BLaER1 treated with 17β-estradiol and CSF1 and Interleukin-3, amounts not matched to agents 10 nM and 100 nM (cell line): ENCODE data around the gene PNPLA8.

Experiments
- H3K27ac ChIP-seq, 11 experiments: shearing (Covaris generic); formaldehyde crosslinking; 2 replicates each; pipeline ENCODE4 v1.8.1; 2022
- H3K27me3 ChIP-seq, 11 experiments: shearing (Covaris generic); formaldehyde crosslinking; 2 replicates each; pipeline ENCODE4 v1.8.1; 2022
- H3K36me3 ChIP-seq, 11 experiments: shearing (Covaris generic); formaldehyde crosslinking; 2 replicates each; pipeline ENCODE4 v1.8.1; 2022
- H3K4me1 ChIP-seq, 10 experiments: shearing (Covaris generic); formaldehyde crosslinking; 2 replicates each; pipeline ENCODE4 v1.8.1; 2022
- H3K4me2 ChIP-seq, 11 experiments: shearing (Covaris generic); formaldehyde crosslinking; 2 replicates each; pipeline ENCODE4 v1.8.1; 2022
- H3K4me3 ChIP-seq, 10 experiments: shearing (Covaris generic); formaldehyde crosslinking; 2 replicates each; pipeline ENCODE4 v1.8.1; 2022
- H3K9ac ChIP-seq, 11 experiments: shearing (Covaris generic); formaldehyde crosslinking; 2 replicates each; pipeline ENCODE4 v1.8.1; 2022
- H3K9me3 ChIP-seq, 11 experiments: shearing (Covaris generic); formaldehyde crosslinking; replicated peaks in 1 of 11; 2 replicates each; pipeline ENCODE4 v1.8.1; 2022
- H4K20me1 ChIP-seq, 11 experiments: shearing (Covaris generic); formaldehyde crosslinking; 2 replicates each; pipeline ENCODE4 v1.8.1; 2022
- Cebpa-rat ChIP-seq, 11 experiments: shearing (Covaris generic); IDR thresholded peaks; 2 replicates each; pipeline ENCODE4 v1.8.1; 2022

Gene PNPLA8

DNA sequence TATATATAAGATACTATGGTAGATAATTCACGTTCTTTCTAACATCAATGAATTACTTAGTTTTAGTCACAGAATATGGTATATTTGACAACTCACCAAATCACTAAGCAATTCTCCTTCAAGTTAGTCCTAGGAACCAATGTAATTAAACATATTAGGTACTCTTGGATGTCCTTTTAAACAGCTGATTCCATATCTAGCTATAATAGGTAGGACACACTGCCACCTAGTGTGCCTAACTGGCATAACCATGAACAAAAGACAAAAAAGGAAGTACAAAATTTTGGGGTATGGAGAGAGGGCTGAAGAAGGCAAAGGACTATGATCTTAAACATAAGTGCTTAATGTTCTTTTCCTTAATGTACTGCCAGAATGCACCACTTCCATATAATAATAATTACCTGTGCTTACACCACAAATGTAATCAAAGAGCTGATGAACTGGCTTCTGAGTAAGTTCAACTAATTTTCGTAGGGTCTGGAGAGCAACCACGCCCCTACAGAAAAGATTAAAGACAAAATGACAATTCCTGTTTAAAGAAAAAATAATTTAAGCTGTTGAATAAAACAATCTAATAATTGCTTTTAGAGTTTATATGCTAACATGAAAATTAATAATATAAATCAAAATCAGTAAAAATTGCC lies 28.7 kb downstream of the PNPLA8 start:
- H3K9me3 ChIP-seq = peaks cover 0 to 17% (median 0%) of the 10 kb centered on the region in 11 experiments; a peak in 5 of 22 replicates
- peaks cover 0 to 29% (median 11%) of the 10 kb centered on the region in 10 experiments; a peak in 12 of 20 replicates for H3K4me1 ChIP-seq
- H3K4me2 ChIP-seq = no peak overlapping the region
- peaks cover 24 to 84% (median 39%) of the 10 kb centered on the region in 11 experiments for H3K36me3 ChIP-seq
- no peak overlapping the region for H3K9ac ChIP-seq
- no peak overlapping the region for H3K4me3 ChIP-seq
- TF ChIP-seq Cebpa-rat (IDR thresholded peaks at IDR 0.05) = no peak
- no peaks in the 10 kb centered on the region for H3K27me3 ChIP-seq
- H3K27ac ChIP-seq = no peak overlapping the region
- no peaks in the 10 kb centered on the region; a peak in 1 of 22 replicates for H4K20me1 ChIP-seq

DNA sequence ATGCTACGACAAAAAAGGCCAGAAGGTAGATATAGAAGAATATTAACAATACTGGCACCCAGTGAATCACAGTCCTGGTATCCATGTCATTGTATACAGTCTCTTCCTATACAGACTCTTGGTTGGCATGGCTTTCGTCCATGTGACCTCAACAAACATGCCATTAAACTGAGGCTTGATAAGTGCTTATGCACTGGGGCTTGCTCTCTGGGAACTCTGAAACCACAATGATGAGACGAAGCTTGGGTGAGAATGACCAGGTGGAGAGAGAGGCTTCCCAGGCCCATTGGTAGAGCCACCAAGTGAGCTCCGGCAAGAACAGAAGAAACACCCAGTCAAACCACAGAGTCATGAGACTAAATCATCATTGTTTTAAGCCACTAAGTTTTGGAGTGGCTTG lies 33.2 kb downstream of the PNPLA8 start:
- H3K27ac ChIP-seq = no peak overlapping the region
- no peak overlapping the region for H3K4me2 ChIP-seq
- peaks cover 0 to 7% (median 0%) of the 10 kb centered on the region in 10 experiments; a peak in 1 of 20 replicates for H3K4me1 ChIP-seq
- H3K9ac ChIP-seq = no peak overlapping the region
- no peak for TF ChIP-seq Cebpa-rat (IDR thresholded peaks at IDR 0.05)
- no peaks in the 10 kb centered on the region for H3K27me3 ChIP-seq
- H4K20me1 ChIP-seq = peaks cover 0 to 12% (median 0%) of the 10 kb centered on the region in 11 experiments; a peak in 1 of 22 replicates
- no peak overlapping the region for H3K4me3 ChIP-seq
- no peaks in the 10 kb centered on the region for H3K9me3 ChIP-seq
- H3K36me3 ChIP-seq = peaks cover 15 to 84% (median 39%) of the 10 kb centered on the region in 11 experiments

DNA sequence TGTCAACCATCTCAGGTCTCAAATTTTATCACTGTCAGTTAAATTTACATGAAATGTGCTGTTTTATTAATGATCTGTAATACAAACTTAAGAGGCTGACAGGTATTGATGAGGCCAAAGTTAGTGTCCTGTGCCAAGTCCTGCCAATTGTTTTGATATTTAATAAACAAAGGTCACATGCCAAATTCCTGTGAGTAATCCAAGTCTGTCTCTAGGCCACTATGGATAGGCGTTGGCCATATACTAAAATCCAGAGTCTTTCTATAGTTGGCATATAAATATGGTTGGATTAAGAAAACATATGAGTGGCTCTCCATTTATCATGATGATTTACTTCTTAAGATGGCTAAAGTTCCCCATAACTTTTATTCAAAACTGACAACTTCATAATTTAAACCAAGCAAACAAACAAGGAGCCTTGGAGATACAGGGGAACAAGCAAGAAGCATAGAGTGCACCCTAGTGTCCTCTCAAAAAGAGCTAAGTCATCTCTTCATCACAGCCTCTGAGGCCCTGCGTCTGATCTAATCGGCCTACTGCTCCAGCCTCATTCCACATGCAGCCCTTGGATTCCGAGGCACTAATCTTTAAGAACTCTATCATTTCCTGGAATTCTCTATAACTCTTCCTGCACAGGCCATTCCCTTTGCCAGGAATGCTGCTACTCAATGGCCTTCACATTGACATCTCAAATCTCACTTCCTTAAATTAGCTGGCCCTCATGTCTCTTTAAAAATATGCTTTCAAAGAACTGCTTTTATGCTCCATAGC lies 37.0 kb downstream of the PNPLA8 start:
- Histone ChIP-seq H3K9me3 (no peaks in the 10 kb centered on the region), H3K36me3 (peaks cover 9 to 82% (median 38%) of the 10 kb centered on the region in 11 experiments; a peak in 19 of 22 replicates), H3K4me1 (peaks cover 0 to 19% (median 0%) of the 10 kb centered on the region in 10 experiments; a peak in 2 of 20 replicates), H3K27ac (no peak overlapping the region), H3K9ac (no peak overlapping the region), H3K27me3 (no peaks in the 10 kb centered on the region), H3K4me3 (no peak overlapping the region), H4K20me1 (peaks cover 0 to 12% (median 0%) of the 10 kb centered on the region in 11 experiments; a peak in 1 of 22 replicates), H3K4me2 (no peak overlapping the region)
- TF ChIP-seq Cebpa-rat (IDR thresholded peaks at IDR 0.05) = no peak

DNA sequence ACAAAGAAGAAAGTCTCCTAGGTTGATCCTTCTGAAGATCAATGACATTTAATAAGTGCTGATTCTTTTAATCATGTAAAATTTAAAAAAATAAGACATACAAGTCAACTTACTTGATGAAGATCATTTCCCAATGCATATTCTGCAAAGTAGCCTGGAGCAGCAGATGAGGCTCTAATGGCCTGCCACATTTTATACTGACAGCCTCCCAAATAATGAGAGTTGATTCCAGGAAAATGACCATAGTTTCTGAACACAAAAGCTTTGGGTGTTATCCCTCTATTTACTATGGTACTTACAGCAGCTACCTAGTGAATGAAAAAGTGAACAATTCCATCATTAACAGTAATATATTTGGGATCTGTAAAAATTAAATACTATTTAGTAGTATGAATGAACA lies 38.3 kb downstream of the PNPLA8 start:
- no peak for TF ChIP-seq Cebpa-rat (IDR thresholded peaks at IDR 0.05)
- Histone ChIP-seq H3K27me3 (no peaks in the 10 kb centered on the region), H3K4me2 (no peak overlapping the region), H4K20me1 (peaks cover 0 to 12% (median 0%) of the 10 kb centered on the region in 11 experiments; a peak in 1 of 22 replicates), H3K27ac (0 out of 22 replicates have a peak overlapping the region, but pooled peaks of 1 of the 11 experiments have one; percentile 10), H3K4me3 (no peak overlapping the region), H3K9me3 (no peaks in the 10 kb centered on the region), H3K4me1 (peaks cover 0 to 19% (median 0%) of the 10 kb centered on the region in 10 experiments; a peak in 2 of 20 replicates), H3K9ac (no peak overlapping the region), H3K36me3 (peaks cover 5 to 84% (median 47%) of the 10 kb centered on the region in 11 experiments; a peak in 19 of 22 replicates)

DNA sequence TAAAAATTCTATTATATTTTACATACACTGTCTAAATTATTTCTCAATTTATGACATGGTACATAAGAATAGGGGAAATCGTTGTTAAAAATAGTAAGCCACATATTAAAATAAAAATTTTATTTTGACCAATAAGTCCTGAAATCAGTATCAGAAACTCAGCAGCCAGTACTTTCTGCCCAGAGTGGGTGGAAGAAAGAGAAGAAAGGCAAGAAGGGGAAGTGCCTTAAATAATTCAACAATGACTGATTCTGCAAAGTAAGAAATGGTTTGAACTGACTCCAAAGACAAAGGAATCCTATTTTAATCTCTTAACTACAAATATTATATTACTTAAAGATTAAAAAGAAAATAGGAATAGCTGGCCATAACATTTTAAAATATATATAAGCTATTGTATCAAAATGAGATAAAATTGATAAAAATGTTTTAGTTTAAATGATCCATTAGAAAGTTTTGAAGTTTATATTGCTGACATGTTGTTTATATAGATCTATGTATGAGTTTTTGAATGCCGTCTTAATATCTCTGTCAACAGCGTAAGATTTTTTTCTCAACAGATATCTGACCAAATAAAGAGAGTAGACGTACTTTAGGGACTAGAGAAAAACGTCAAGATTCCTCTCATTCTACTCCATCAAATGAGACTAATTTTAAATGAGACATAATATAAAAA lies 39.5 kb downstream of the PNPLA8 start:
- peaks cover 0 to 19% (median 0%) of the 10 kb centered on the region in 10 experiments; a peak in 2 of 20 replicates for H3K4me1 ChIP-seq
- no peak overlapping the region for H3K4me2 ChIP-seq
- H3K36me3 ChIP-seq = peaks cover 4 to 89% (median 49%) of the 10 kb centered on the region in 11 experiments; a peak in 19 of 22 replicates
- H3K9ac ChIP-seq = no peak overlapping the region
- no peak for TF ChIP-seq Cebpa-rat (IDR thresholded peaks at IDR 0.05)
- H3K4me3 ChIP-seq = no peak overlapping the region
- no peaks in the 10 kb centered on the region for H3K9me3 ChIP-seq
- no peak overlapping the region for H3K27ac ChIP-seq
- H3K27me3 ChIP-seq = no peaks in the 10 kb centered on the region
- H4K20me1 ChIP-seq = peaks cover 0 to 12% (median 0%) of the 10 kb centered on the region in 11 experiments; a peak in 2 of 22 replicates

DNA sequence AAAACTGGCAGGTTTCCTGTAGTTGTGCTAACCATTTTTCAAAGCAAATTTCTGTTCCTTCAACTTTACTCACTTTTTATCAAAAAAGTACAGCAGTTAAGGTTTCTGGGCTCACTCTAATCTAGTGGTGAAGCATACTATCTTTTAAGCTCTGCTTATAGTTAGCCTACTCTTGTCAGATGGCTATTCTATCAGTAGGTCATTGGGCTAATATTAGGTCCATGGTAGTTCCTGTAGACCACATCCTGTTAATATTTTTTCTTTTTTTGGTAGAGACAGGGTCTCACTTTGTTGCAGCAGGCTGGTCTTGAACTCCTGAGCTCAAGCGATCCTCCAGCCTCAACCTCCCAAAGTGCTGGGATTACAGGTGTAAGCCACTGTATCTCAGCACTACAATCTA lies 41.8 kb downstream of the PNPLA8 start:
- Histone ChIP-seq H3K4me1 (peaks cover 0 to 14% (median 0%) of the 10 kb centered on the region in 10 experiments; a peak in 1 of 20 replicates), H3K9me3 (no peaks in the 10 kb centered on the region), H3K27ac (no peak overlapping the region), H4K20me1 (peaks cover 0 to 5% (median 0%) of the 10 kb centered on the region in 11 experiments; a peak in 2 of 22 replicates), H3K4me2 (no peak overlapping the region), H3K9ac (no peak overlapping the region), H3K36me3 (peaks cover 5 to 86% (median 39%) of the 10 kb centered on the region in 11 experiments; a peak in 20 of 22 replicates), H3K27me3 (no peaks in the 10 kb centered on the region), H3K4me3 (no peak overlapping the region)
- TF ChIP-seq Cebpa-rat (IDR thresholded peaks at IDR 0.05) = no peak

DNA sequence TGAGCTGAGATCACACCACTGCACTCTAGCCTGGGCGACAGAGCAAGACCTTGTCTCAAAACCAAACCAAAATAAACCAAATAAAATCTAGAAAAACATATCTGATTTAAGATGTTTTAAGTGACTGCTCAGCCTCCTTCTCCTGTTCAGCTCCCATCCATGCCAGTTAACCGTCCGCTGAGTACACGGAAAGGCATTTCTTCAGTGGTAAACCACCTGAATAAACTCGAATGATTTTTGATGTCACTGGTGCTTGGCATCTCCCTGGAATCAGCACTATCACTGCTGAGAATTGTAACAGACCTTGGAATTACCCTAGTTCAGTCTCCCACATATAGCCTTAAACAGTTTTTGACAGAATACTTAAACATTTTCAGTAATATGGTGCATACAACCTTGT lies 45.6 kb downstream of the PNPLA8 start:
- no peaks in the 10 kb centered on the region for H3K9me3 ChIP-seq
- H3K4me3 ChIP-seq = no peak overlapping the region
- TF ChIP-seq Cebpa-rat (IDR thresholded peaks at IDR 0.05) = no peak
- H3K27me3 ChIP-seq = no peaks in the 10 kb centered on the region
- peaks cover 0 to 10% (median 0%) of the 10 kb centered on the region in 11 experiments; a peak in 2 of 22 replicates for H4K20me1 ChIP-seq
- no peak overlapping the region for H3K9ac ChIP-seq
- no peak overlapping the region for H3K4me2 ChIP-seq
- no peaks in the 10 kb centered on the region for H3K4me1 ChIP-seq
- H3K27ac ChIP-seq = no peak overlapping the region
- peaks cover 17 to 97% (median 51%) of the 10 kb centered on the region in 11 experiments; a peak in 20 of 22 replicates for H3K36me3 ChIP-seq

DNA sequence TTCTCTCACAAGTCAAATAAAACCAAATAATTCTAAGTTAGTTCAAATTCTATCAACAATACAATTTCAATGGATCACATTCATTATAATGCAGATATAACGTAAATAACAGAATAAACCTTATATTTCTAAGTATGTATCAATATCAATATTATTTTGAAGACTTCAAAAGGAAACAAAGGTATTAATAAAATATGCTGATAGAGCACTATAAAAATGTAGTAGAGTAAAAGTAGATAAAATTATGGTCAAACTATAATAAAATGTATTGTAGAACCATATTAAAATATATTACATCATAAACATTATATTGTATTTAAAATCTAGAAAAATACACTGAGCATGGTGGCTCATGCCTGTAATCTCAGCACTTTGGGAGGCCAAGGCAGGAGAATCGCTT lies 46.2 kb downstream of the PNPLA8 start:
- Histone ChIP-seq H3K4me3 (no peak overlapping the region), H3K27me3 (no peaks in the 10 kb centered on the region), H3K9ac (no peak overlapping the region), H4K20me1 (peaks cover 0 to 10% (median 0%) of the 10 kb centered on the region in 11 experiments; a peak in 2 of 22 replicates), H3K9me3 (no peaks in the 10 kb centered on the region), H3K27ac (no peak overlapping the region), H3K4me2 (no peak overlapping the region), H3K36me3 (peaks cover 17 to 97% (median 50%) of the 10 kb centered on the region in 11 experiments; a peak in 20 of 22 replicates), H3K4me1 (no peaks in the 10 kb centered on the region)
- no peak for TF ChIP-seq Cebpa-rat (IDR thresholded peaks at IDR 0.05)
